Head of caudate nucleus (tissue), 42 donors: ENCODE measurements around the gene NDUFS4.
"Not testable (repeated sequence)": the region's sequence is repeated elsewhere in the genome, so short reads cannot be mapped to it uniquely, and the experiment has no call there.

Experiments used
- DNase-seq, 42 donors: peaks; one replicate each; pipeline versions ENCODE4 v3.0.0 to v3.0.0-alpha.2; 2020 to 2021; ENCODE audit warnings: mixed read lengths in 7 of 42
- intact Hi-C: fragments of 100-400 bp; cut with DNase I; formaldehyde crosslinking; loops from one replicate; pipeline ENCODE4 v1.15.0; 2022

The NDUFS4 gene

GRCh38 chr5:53631251-53631650 is 70.8 kb downstream of the NDUFS4 start:
- DNase-seq, result no peak
- intact Hi-C loops, result no loop called here

- intact Hi-C loops, result no loop called here
- DNase-seq, result no peak
Observed at GRCh38 chr5:53642061-53642460, 81.6 kb downstream of the NDUFS4 start.

GRCh38 chr5:53643445-53643844 is 83.0 kb downstream of the NDUFS4 start:
- no peak for DNase-seq
- intact Hi-C loops, result no loop called here

- no peak for DNase-seq
- intact Hi-C loops, result no loop called here
Observed at GRCh38 chr5:53645078-53645477, 84.6 kb downstream of the NDUFS4 start.

GRCh38 chr5:53649352-53649751 is 88.9 kb downstream of the NDUFS4 start:
- DNase-seq, result no peak
- intact Hi-C loops, result no loop called here

GRCh38 chr5:53660573-53660972 is 100.1 kb downstream of the NDUFS4 start:
- intact Hi-C loops, DNase-seq: not testable (repeated sequence)

GRCh38 chr5:53665313-53665712 is 104.9 kb downstream of the NDUFS4 start:
- intact Hi-C loops, result not testable (repeated sequence)

GRCh38 chr5:53667621-53668020 is 107.2 kb downstream of the NDUFS4 start:
- DNase-seq, result no peak
- intact Hi-C loops, result no loop called here

More at GRCh38 chr5:53665313-53665712, 104.9 kb downstream of the NDUFS4 start:
- DNase-seq, result not testable (repeated sequence)

- intact Hi-C loops, result no loop called here
- no peak for DNase-seq
Observed at GRCh38 chr5:53671447-53671846, 111.0 kb downstream of the NDUFS4 start.

- intact Hi-C loops, result no loop called here
- no peak for DNase-seq
Observed at GRCh38 chr5:53674121-53674520, 113.7 kb downstream of the NDUFS4 start.

- intact Hi-C loops, result no loop called here
- no peak for DNase-seq
Observed at GRCh38 chr5:53677632-53678031, 117.2 kb downstream of the NDUFS4 start.

GRCh38 chr5:53678981-53679660 is 118.7 kb downstream of the NDUFS4 start:
- DNase-seq, result no peak
- intact Hi-C loops, result no loop called here

GRCh38 chr5:53681079-53681478 is 120.6 kb downstream of the NDUFS4 start:
- DNase-seq, result no peak
- intact Hi-C loops, result no loop called here

GRCh38 chr5:53691014-53691413 is 130.6 kb downstream of the NDUFS4 start:
- intact Hi-C loops, result no loop called here
- DNase-seq, result no peak

- no peak for DNase-seq
- intact Hi-C loops, result no loop called here
Observed at GRCh38 chr5:53694520-53695022, 134.1 kb downstream of the NDUFS4 start.

GRCh38 chr5:53710405-53710804 is 150.0 kb downstream of the NDUFS4 start:
- intact Hi-C loops, DNase-seq: not testable (repeated sequence)

- intact Hi-C loops, result no loop called here
- DNase-seq, result no peak
Observed at GRCh38 chr5:53712327-53712726, 151.9 kb downstream of the NDUFS4 start.

GRCh38 chr5:53713978-53714666 is 153.7 kb downstream of the NDUFS4 start:
- no peak for DNase-seq
- intact Hi-C loops, result no loop called here

GRCh38 chr5:53714667-53715010 is 154.2 kb downstream of the NDUFS4 start:
- no peak for DNase-seq
- intact Hi-C loops, result no loop called here

GRCh38 chr5:53726121-53726520 is 165.7 kb downstream of the NDUFS4 start:
- intact Hi-C loops, result no loop called here
- DNase-seq, result no peak

- no peak for DNase-seq
- intact Hi-C loops, result no loop called here
Observed at GRCh38 chr5:53730943-53731342, 170.5 kb downstream of the NDUFS4 start.
